HepG2 (cell line): ENCODE data around the gene CHCHD6. TPM values are rescaled to one million over a fixed set of nuclear protein-coding genes. Genes with fewer than 3 reads are reported as not detected.

Experiments used
- ATAC-seq: fragments of 200-7000 bp; cut with Tn5 transposase; 3 replicates; pipeline ENCODE4 v1.9.1; 2020; ENCODE audit warnings: mild to moderate bottlenecking, moderate library complexity
- BruUV-seq: library from RNA; stranded (reverse); fragments of 400-500 nt; replicated peaks from 2 replicates; lab custom pipeline; 2021; lab: Mats Ljungman, UMichigan
- CTCF ChIA-PET: fragments of 300-600 bp; formaldehyde crosslinking; extraction: SDS; loops from one replicate; lab custom pipeline; 2021; ENCODE audit warnings: low total read pairs, inconsistent platforms, low intra/inter-chr PET ratio; lab: Yijun Ruan, JAX
- POLR2A ChIA-PET: fragments of 350-600 bp; sonication (Branson Sonifier 250); formaldehyde crosslinking; loops from one replicate; lab custom pipeline; 2020; ENCODE audit warnings: antibody characterized with exemption, inconsistent platforms; lab: Yijun Ruan, JAX
- DNase-seq: peaks from one replicate; pipeline ENCODE4 v3.0.0-alpha.2; 2015; ENCODE audit warnings: low spot score
- FAIRE-seq: peaks from 3 replicates; lab custom pipeline; 2011; peaks lifted over from hg19 to GRCh38; lab: Jason Lieb, UNC
- H2AFZ ChIP-seq: one replicate; pipeline ENCODE4 v1.6.1; 2011; ENCODE audit warnings: low read length, inconsistent platforms
- H3K27ac ChIP-seq: fragments of 300-600 bp; 3 replicates; pipeline ENCODE4 v1.8.0; 2011; ENCODE audit warnings: mixed run types, mild to moderate bottlenecking, mixed read lengths, low read length, inconsistent platforms; ENCODE audit not compliant: insufficient read depth; ENCODE audit errors: extremely low read length
- H3K27me3 ChIP-seq, 2 experiments: fragments of 200-600 bp in 1 of 2; 2 replicates in 1 of 2; 3 replicates in 1 of 2; pipeline versions ENCODE4 v1.6.0 to v1.8.0; 2011; ENCODE audit warnings: low read length in 2 of 2, mild to moderate bottlenecking in 2 of 2, moderate library complexity in 2 of 2, inconsistent platforms in 1 of 2; ENCODE audit not compliant: insufficient read depth in 2 of 2, control insufficient read depth in 1 of 2
- H3K36me3 ChIP-seq, 2 experiments: fragments of 200-600 bp in 1 of 2; replicated peaks in 1 of 2; 2 replicates in 1 of 2; 3 replicates in 1 of 2; pipeline versions ENCODE4 v1.5.1 to v1.8.0; 2011; ENCODE audit warnings: low read length in 2 of 2, inconsistent platforms in 1 of 2; ENCODE audit not compliant: insufficient read depth in 2 of 2, control insufficient read depth in 1 of 2
- H3K4me1 ChIP-seq: 2 replicates; pipeline ENCODE4 v1.5.1; 2012; ENCODE audit warnings: low read length, inconsistent platforms; ENCODE audit not compliant: insufficient read depth
- H3K4me2 ChIP-seq: 2 replicates; pipeline ENCODE4 v1.6.0; 2011; ENCODE audit warnings: low read depth, low read length, inconsistent platforms
- H3K4me3 ChIP-seq, 3 experiments: fragments of 200-600 bp in 1 of 3; sonication (generic), shearing (Covaris generic) in 1 of 3; replicated peaks in 1 of 3; 2 replicates each; pipeline ENCODE4 v1.5.1; 2011 to 2016; ENCODE audit warnings: low read length in 3 of 3, inconsistent platforms in 2 of 3, low read depth in 2 of 3, mild to moderate bottlenecking in 2 of 3, control low read depth in 1 of 3, mixed read lengths in 1 of 3; ENCODE audit not compliant: insufficient read depth in 1 of 3
- H3K79me2 ChIP-seq: one replicate; pipeline ENCODE4 v1.6.1; 2011; ENCODE audit warnings: low read length, inconsistent platforms; ENCODE audit not compliant: insufficient read depth
- H3K9ac ChIP-seq: 2 replicates; pipeline ENCODE4 v1.6.0; 2011; ENCODE audit warnings: mild to moderate bottlenecking, low read depth, low read length, inconsistent platforms; ENCODE audit not compliant: insufficient read depth
- H3K9me3 ChIP-seq: 2 replicates; pipeline ENCODE4 v1.5.1; 2012; ENCODE audit warnings: mild to moderate bottlenecking, low read length
- H4K20me1 ChIP-seq: 2 replicates; pipeline ENCODE4 v1.6.0; 2011; ENCODE audit warnings: inconsistent platforms, mild to moderate bottlenecking, low read length, moderate library complexity; ENCODE audit not compliant: insufficient read depth
- AGO1 ChIP-seq: fragments of 200-400 bp; formaldehyde crosslinking; IDR thresholded peaks from 2 replicates; pipeline ENCODE4 v1.6.1; 2017; ENCODE audit warnings: mild to moderate bottlenecking, low read depth, low read length, moderate library complexity; ENCODE audit not compliant: poor library complexity, severe bottlenecking
- AKAP8 ChIP-seq: sonication (generic); formaldehyde crosslinking; IDR thresholded peaks from 2 replicates; pipeline ENCODE4 v1.5.1; 2020; ENCODE audit warnings: mild to moderate bottlenecking, missing genetic modification reagents
- ARHGAP35 ChIP-seq: sonication (generic); formaldehyde crosslinking; IDR thresholded peaks from 2 replicates; pipeline ENCODE4 v1.9.0; 2022; ENCODE audit warnings: mild to moderate bottlenecking, inconsistent platforms, moderate library complexity, missing genetic modification reagents, borderline replicate concordance
- DMTF1 ChIP-seq: sonication (generic); formaldehyde crosslinking; IDR thresholded peaks from 2 replicates; pipeline ENCODE4 v1.4.0; 2020; ENCODE audit warnings: mild to moderate bottlenecking, missing genetic modification reagents
- NCOR1 ChIP-seq: fragments of 200-600 bp; sonication (generic); IDR thresholded peaks from 2 replicates; pipeline ENCODE4 v1.7.0; 2017; ENCODE audit warnings: antibody characterized with exemption, low read length, borderline replicate concordance
- POLR2A ChIP-seq, 2 experiments: IDR thresholded peaks; 2 replicates each; pipeline ENCODE4 v1.6.1; 2011; ENCODE audit warnings: low read depth in 2 of 2, low read length in 2 of 2, mild to moderate bottlenecking in 1 of 2, moderate library complexity in 1 of 2; ENCODE audit not compliant: insufficient read depth in 1 of 2
- REL ChIP-seq: sonication (generic); formaldehyde crosslinking; conservative IDR thresholded peaks from 2 replicates; pipeline ENCODE4 v1.8.0; 2022; ENCODE audit warnings: mild to moderate bottlenecking, missing genetic modification reagents, moderate library complexity
- SP5 ChIP-seq: IDR thresholded peaks from 2 replicates; pipeline ENCODE4 v1.6.1; 2016; ENCODE audit warnings: low read depth, borderline replicate concordance
- ZFP36L2 ChIP-seq: sonication (generic); formaldehyde crosslinking; IDR thresholded peaks from 2 replicates; pipeline ENCODE4 v1.4.0; 2020; ENCODE audit warnings: missing genetic modification reagents
- ZNF234 ChIP-seq: sonication (generic); formaldehyde crosslinking; conservative IDR thresholded peaks from 2 replicates; pipeline ENCODE4 v1.5.1; 2020; ENCODE audit warnings: mild to moderate bottlenecking, missing genetic modification reagents
- ZNF496 ChIP-seq: sonication (generic); formaldehyde crosslinking; IDR thresholded peaks from 2 replicates; pipeline ENCODE4 v1.8.1; 2023; ENCODE audit warnings: mild to moderate bottlenecking, moderate library complexity, missing genetic modification reagents; ENCODE audit not compliant: insufficient replicate concordance
- ZNF598 ChIP-seq: sonication (generic); formaldehyde crosslinking; IDR thresholded peaks from 2 replicates; pipeline ENCODE4 v1.5.1; 2020; ENCODE audit warnings: mild to moderate bottlenecking, missing genetic modification reagents, borderline replicate concordance
- ZNF619 ChIP-seq: sonication (generic); formaldehyde crosslinking; IDR thresholded peaks from 2 replicates; pipeline ENCODE4 v1.4.0; 2020; ENCODE audit warnings: mild to moderate bottlenecking, missing genetic modification reagents
- ZUFSP ChIP-seq: sonication (generic); formaldehyde crosslinking; IDR thresholded peaks from 2 replicates; pipeline ENCODE4 v1.9.0; 2021; ENCODE audit warnings: missing genetic modification reagents, mild to moderate bottlenecking, borderline replicate concordance
- WGBS: methylation state at CpG from one replicate; pipeline ENCODE4 v1.1.6; 2017; ENCODE audit warnings: low lambda C conversion rate; 5-methylcytosine and 5-hydroxymethylcytosine counted together
- in situ Hi-C: cut with HindIII; loops from 2 replicates; pipeline ENCODE4 v1.10.0; 2017; ENCODE audit warnings: low pct_unique_long_range_greater_than_20kb; ENCODE audit not compliant: extremely low pct_ligation_motif_present
- intact Hi-C: fragments of 100-400 bp; cut with micrococcal nuclease; formaldehyde crosslinking; loops from one replicate; pipeline ENCODE4 v1.10.0; 2022; ENCODE audit not compliant: unreplicated experiment
- polyA plus RNA-seq, 8 experiments: library from polyadenylated mRNA; depleted of rRNA in 3 of 8; stranded (reverse) in 7 of 8; unstranded in 1 of 8; fragments of >200 nt; fragmentation: Illumina TruSeq in 4 of 8; extraction: Trizol in 4 of 8; gene quantifications; 2 replicates each; pipeline versions ENCODE4 v1.2.1 to v1.2.3, GENCODE V29; 2011 to 2016; ENCODE audit warnings: low read depth in 4 of 8, missing spikeins in 1 of 8, mixed read lengths in 1 of 8; ENCODE audit not compliant: insufficient read depth in 1 of 8
- total RNA-seq, 5 experiments: library from RNA; depleted of rRNA; stranded (reverse); fragments of >200 nt; fragmentation: Illumina TruSeq; extraction: Trizol; gene quantifications; 2 replicates each; pipeline ENCODE4 v1.2.3, GENCODE V29; 2016; ENCODE audit warnings: low read depth in 1 of 5

Gene CHCHD6
- total and polyA plus RNA-seq, 2 of the 13 experiments (the other 11 are each of a cell fraction or from before 2014, with no cell fraction given), result 20.3 to 20.8 TPM

- Histone ChIP-seq H3K79me2 (no peaks in the 10 kb centered on the region), H3K36me3 (no peaks in the 10 kb centered on the region; a peak in 1 of 5 replicates), H2AFZ (no peak overlapping the region), H3K27me3 (no peaks in the 10 kb centered on the region), H3K9ac (no peak overlapping the region), H3K4me1 (no peaks in the 10 kb centered on the region), H3K4me3 (no peak overlapping the region), H4K20me1 (no peaks in the 10 kb centered on the region), H3K9me3 (no peaks in the 10 kb centered on the region), H3K27ac (no peak overlapping the region), H3K4me2 (no peak overlapping the region)
- peak; percentile 46; the same call in 2 of the 3 replicates for ATAC-seq
- WGBS, result 87% methylated on average over 8 of the region's 9 CpGs
- in situ Hi-C loops, result no loop called here
- DNase-seq, result no peak
- BruUV-seq, result no TSS peak
- FAIRE-seq, result no peak
- intact Hi-C loops, result no loop called here
- ChIA-PET POLR2A (no interaction called here), CTCF (no interaction called here)
- TF ChIP-seq ZNF598 (CRISPR knock-in tag) (no peak), ZNF234 (no peak), ARHGAP35 (CRISPR knock-in tag) (no peak), REL (CRISPR knock-in tag) (no peak), AKAP8 (no peak)
- TF ChIP-seq, all 625 proteins: peak for 0
Observed at GRCh38 chr3:126835472-126836219, 131.6 kb downstream of the CHCHD6 start.

- no TSS peak for BruUV-seq
- 91% methylated on average over 9 of the region's 10 CpGs for WGBS
- POLR2A ChIA-PET, result no interaction called here
- Histone ChIP-seq H3K36me3 (no peaks in the 10 kb centered on the region; a peak in 1 of 5 replicates), H3K27ac (no peak overlapping the region), H2AFZ (no peak overlapping the region), H4K20me1 (no peaks in the 10 kb centered on the region), H3K9me3 (no peaks in the 10 kb centered on the region), H3K4me3 (no peak overlapping the region), H3K79me2 (no peaks in the 10 kb centered on the region), H3K9ac (no peak overlapping the region), H3K27me3 (no peaks in the 10 kb centered on the region), H3K4me2 (no peak overlapping the region), H3K4me1 (no peaks in the 10 kb centered on the region)
- ATAC-seq, result no peak
- CTCF ChIA-PET, result no interaction called here
- no peak for TF ChIP-seq POLR2A (IDR thresholded peaks at IDR 0.05; ENCODE audit: insufficient read depth in 1 of 2, low read depth in 2 of 2, low read length in 2 of 2)
- no peak for TF ChIP-seq SP5 (CRISPR knock-in tag)
- no peak for TF ChIP-seq ZUFSP (CRISPR knock-in tag)
- no peak for TF ChIP-seq NCOR1
- no peak for TF ChIP-seq AGO1
- TF ChIP-seq ZNF496 (CRISPR knock-in tag), result no peak
- no peak for TF ChIP-seq ZNF619 (CRISPR knock-in tag)
- no peak for TF ChIP-seq ZFP36L2 (CRISPR knock-in tag)
- no peak for TF ChIP-seq DMTF1
- intact Hi-C loops, result no loop called here
- in situ Hi-C loops, result no loop called here
- DNase-seq, result no peak
- no peak for FAIRE-seq
Observed at GRCh38 chr3:126836220-126836860, 132.3 kb downstream of the CHCHD6 start.
